ENCODE results near the gene CDK7. TPM values are rescaled to one million over a fixed set of nuclear protein-coding genes. Genes with fewer than 3 reads are reported as not detected.

The CDK7 gene
- total and polyA plus RNA-seq, 9 of the 15 experiments (the other 6 are each of a cell fraction or from before 2014, with no cell fraction given) = 41.7 to 143 (median 65.3) TPM

DNA sequence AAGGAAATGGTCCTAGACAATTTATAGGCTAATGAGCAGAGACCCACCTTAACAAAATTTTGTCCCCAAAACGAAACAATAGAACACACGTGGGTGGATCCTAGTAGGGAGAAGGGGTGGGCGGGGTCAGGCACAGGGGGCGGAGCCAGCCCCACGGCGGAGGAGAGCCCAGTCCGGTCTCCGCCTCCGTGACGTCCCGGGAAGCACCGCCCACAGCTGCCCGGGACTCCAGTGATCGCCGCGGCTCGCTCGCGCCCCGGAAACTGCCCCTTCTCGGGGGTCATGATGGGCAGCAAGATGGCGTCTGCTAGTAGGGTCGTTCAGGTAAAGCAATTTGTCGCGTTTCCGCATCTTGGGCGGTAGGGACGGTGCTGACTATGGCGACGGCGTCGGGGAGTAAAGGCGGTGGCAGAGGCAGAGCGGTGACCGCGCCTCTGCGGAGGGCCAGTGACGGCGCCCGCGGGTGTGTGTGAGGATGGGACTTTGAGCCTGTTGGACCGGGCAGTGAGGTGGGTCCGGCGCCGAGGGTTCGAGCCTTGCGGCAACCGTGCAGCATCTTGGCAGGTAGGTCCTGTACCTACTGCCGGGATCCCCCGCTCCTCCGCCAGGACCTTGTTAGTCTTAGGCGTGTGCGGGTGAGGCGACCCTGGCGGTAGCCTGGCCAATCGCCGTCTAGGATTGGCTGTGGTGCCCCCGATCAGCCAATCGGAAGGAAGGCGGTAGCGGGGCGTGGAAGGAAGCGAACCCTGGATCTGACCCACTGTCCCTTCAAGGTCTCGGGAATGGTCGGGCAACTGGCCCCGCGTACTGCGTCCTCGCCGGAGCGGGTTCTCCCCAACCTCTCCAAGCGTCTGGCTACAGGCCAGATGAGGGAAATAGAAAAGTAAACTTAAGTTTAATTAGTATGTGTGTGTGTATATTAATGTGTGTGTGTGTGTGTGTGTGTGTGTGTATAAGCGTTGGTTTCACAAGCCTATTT lies 16.8 kb upstream of the CDK7 start (continued):
- TF ChIP-seq, protein P1, sequence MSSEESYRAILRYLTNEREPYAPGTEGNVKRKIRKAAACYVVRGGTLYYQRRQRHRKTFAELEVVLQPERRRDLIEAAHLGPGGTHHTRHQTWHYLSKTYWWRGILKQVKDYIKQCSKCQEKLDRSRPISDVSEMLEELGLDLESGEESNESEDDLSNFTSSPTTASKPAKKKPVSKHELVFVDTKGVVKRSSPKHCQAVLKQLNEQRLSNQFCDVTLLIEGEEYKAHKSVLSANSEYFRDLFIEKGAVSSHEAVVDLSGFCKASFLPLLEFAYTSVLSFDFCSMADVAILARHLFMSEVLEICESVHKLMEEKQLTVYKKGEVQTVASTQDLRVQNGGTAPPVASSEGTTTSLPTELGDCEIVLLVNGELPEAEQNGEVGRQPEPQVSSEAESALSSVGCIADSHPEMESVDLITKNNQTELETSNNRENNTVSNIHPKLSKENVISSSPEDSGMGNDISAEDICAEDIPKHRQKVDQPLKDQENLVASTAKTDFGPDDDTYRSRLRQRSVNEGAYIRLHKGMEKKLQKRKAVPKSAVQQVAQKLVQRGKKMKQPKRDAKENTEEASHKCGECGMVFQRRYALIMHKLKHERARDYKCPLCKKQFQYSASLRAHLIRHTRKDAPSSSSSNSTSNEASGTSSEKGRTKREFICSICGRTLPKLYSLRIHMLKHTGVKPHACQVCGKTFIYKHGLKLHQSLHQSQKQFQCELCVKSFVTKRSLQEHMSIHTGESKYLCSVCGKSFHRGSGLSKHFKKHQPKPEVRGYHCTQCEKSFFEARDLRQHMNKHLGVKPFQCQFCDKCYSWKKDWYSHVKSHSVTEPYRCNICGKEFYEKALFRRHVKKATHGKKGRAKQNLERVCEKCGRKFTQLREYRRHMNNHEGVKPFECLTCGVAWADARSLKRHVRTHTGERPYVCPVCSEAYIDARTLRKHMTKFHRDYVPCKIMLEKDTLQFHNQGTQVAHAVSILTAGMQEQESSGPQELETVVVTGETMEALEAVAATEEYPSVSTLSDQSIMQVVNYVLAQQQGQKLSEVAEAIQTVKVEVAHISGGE (CRISPR knock-in tag; IDR thresholded peaks at IDR 0.05) = peak in 1 of 3 experiments; percentile 54; a peak in 1 of 6 replicates
- TF ChIP-seq OTX1 (CRISPR knock-in tag; IDR thresholded peaks at IDR 0.05) (peak; percentile 47; the same call in 1 of the 2 replicates), NFE2L1 (tag; IDR thresholded peaks at IDR 0.05; ENCODE audit: borderline replicate concordance, low read depth) (no peak), YY1 (IDR thresholded peaks at IDR 0.05; ENCODE audit: borderline replicate concordance in 1 of 3, control insufficient read depth in 1 of 3, extremely low read depth in 1 of 3, insufficient read depth in 3 of 3, insufficient read length in 1 of 3, insufficient replicate concordance in 2 of 3, low read depth in 1 of 3, low read length in 2 of 3) (peak; percentile 61 to 95 (median 87)), ASH1L (IDR thresholded peaks at IDR 0.05; ENCODE audit: borderline replicate concordance, low read depth, partially characterized antibody) (peak; percentile 65), NR1H2 (CRISPR knock-in tag; IDR thresholded peaks at IDR 0.05) (peak; percentile 74), MAFG (tag; conservative IDR thresholded peaks at IDR 0.05) (no peak), ATF1 (CRISPR knock-in tag; IDR thresholded peaks at IDR 0.05) (no peak), ATF1 (tag; IDR thresholded peaks at IDR 0.05) (peak; percentile 92), U2AF2 (optimal IDR thresholded peaks at IDR 0.05; ENCODE audit: low read depth, low read length) (no peak), ZNF695 (CRISPR knock-in tag; IDR thresholded peaks at IDR 0.05) (no peak), IFI16 (CRISPR knock-in tag; IDR thresholded peaks at IDR 0.05) (no peak), CHD2 (IDR thresholded peaks at IDR 0.05; ENCODE audit: low read depth, low read length) (peak; percentile 53), STAG1 (CRISPR knock-in tag; IDR thresholded peaks at IDR 0.05; ENCODE audit: borderline replicate concordance) (no peak), ZNF551 (CRISPR knock-in tag; IDR thresholded peaks at IDR 0.05) (no peak), ZNF121 (CRISPR knock-in tag; conservative IDR thresholded peaks at IDR 0.05) (no peak), CEBPB (tag; IDR thresholded peaks at IDR 0.05) (no peak), RBBP5 (IDR thresholded peaks at IDR 0.05; ENCODE audit: borderline replicate concordance, insufficient read depth, low read length, poor library complexity, severe bottlenecking) (peak; percentile 97)
- TF ChIP-seq, protein P2, sequence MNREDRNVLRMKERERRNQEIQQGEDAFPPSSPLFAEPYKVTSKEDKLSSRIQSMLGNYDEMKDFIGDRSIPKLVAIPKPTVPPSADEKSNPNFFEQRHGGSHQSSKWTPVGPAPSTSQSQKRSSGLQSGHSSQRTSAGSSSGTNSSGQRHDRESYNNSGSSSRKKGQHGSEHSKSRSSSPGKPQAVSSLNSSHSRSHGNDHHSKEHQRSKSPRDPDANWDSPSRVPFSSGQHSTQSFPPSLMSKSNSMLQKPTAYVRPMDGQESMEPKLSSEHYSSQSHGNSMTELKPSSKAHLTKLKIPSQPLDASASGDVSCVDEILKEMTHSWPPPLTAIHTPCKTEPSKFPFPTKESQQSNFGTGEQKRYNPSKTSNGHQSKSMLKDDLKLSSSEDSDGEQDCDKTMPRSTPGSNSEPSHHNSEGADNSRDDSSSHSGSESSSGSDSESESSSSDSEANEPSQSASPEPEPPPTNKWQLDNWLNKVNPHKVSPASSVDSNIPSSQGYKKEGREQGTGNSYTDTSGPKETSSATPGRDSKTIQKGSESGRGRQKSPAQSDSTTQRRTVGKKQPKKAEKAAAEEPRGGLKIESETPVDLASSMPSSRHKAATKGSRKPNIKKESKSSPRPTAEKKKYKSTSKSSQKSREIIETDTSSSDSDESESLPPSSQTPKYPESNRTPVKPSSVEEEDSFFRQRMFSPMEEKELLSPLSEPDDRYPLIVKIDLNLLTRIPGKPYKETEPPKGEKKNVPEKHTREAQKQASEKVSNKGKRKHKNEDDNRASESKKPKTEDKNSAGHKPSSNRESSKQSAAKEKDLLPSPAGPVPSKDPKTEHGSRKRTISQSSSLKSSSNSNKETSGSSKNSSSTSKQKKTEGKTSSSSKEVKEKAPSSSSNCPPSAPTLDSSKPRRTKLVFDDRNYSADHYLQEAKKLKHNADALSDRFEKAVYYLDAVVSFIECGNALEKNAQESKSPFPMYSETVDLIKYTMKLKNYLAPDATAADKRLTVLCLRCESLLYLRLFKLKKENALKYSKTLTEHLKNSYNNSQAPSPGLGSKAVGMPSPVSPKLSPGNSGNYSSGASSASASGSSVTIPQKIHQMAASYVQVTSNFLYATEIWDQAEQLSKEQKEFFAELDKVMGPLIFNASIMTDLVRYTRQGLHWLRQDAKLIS (CRISPR knock-in tag; IDR thresholded peaks at IDR 0.05) = peak; percentile 94; the same call in 1 of the 2 replicates

All from K562 (cell line).